ENCODE measurements around the gene GALNT1.

The GALNT1 gene

DNA sequence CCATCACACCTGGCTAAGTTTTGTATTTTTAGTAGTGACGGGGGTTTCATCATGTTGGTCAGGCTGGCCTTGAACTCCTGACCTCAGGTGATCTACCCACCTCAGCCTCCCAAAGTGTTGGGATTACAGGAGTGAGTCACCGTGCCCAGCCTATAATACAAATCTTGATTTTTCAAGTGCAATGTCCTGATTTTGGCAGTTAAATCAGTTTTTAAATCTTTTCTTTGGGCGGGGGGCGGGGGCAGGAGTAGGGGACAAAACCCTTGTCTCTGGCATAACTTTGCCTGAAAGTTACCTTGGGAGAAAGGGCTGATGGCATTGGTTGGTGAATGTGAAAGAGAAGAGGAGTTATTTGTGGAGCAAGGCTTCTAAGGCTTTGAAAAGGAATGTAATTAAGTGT lies 12.3 kb downstream of the GALNT1 start:
- DNase-seq (ENCODE audit: low read depth) = no peak
- no peak overlapping the region for H3K4me3 ChIP-seq (ENCODE audit: low read depth, low read length)
- TF ChIP-seq, protein P1, sequence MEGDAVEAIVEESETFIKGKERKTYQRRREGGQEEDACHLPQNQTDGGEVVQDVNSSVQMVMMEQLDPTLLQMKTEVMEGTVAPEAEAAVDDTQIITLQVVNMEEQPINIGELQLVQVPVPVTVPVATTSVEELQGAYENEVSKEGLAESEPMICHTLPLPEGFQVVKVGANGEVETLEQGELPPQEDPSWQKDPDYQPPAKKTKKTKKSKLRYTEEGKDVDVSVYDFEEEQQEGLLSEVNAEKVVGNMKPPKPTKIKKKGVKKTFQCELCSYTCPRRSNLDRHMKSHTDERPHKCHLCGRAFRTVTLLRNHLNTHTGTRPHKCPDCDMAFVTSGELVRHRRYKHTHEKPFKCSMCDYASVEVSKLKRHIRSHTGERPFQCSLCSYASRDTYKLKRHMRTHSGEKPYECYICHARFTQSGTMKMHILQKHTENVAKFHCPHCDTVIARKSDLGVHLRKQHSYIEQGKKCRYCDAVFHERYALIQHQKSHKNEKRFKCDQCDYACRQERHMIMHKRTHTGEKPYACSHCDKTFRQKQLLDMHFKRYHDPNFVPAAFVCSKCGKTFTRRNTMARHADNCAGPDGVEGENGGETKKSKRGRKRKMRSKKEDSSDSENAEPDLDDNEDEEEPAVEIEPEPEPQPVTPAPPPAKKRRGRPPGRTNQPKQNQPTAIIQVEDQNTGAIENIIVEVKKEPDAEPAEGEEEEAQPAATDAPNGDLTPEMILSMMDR (IDR thresholded peaks at IDR 0.05; ENCODE audit: insufficient read depth, low read depth, low read length, missing control alignments) = no peak

DNA sequence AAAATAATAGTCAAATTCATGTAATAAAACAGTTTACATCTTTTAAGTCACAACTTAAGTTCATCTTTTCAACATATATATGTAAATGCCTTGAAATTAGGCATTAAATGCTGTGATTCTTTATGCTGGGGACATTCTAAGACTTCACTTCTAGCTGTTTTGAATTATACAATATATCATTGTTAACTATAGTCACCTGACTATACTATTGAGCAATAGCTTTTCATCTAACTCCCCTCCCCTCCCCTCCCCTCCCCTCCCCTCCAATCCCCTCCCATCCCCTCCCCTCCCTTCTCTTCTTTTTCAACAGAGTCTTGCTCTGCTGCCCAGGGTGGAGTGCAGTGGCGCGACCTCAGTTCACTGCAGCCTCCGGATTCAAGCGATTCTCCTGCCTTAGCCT lies 16.2 kb downstream of the GALNT1 start:
- DNase-seq (ENCODE audit: low read depth) = no peak
- no peak overlapping the region for H3K4me3 ChIP-seq (ENCODE audit: low read depth, low read length)
- TF ChIP-seq, protein P1 (IDR thresholded peaks at IDR 0.05; ENCODE audit: insufficient read depth, low read depth, low read length, missing control alignments) = no peak

DNA sequence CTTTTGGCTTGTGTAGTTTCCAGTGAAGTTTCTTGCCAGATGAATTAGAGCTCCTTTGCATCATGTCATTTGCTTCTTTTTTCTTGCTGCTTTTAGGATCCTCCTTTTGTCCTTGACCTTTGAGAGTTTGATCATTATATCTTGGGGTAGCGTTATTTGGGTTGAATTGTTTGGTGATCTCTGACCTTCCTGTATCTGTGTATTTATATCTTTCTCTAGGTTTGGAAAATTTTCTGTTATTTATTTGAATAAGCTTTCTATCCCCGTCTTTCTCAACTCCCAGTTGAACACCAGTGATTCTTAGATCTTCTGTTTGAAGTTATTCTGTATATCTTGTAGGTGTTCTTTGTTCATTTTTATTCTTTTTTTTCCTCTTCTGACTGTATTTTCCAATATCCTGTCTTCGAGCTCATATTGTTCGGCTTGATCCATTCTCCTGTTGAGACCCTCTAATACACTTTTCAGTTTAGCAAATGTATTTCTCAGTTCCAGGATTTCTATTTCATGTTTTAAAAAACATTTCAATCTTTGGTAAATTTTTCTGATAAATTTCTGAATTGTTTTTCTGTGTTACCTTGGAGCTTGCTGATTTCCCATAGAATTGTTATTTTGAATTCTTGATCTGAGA lies 20.8 kb downstream of the GALNT1 start:
- H3K4me3 ChIP-seq (ENCODE audit: low read depth, low read length) = no peak overlapping the region
- TF ChIP-seq, protein P1 (IDR thresholded peaks at IDR 0.05; ENCODE audit: insufficient read depth, low read depth, low read length, missing control alignments) = no peak
- DNase-seq (ENCODE audit: low read depth) = no peak

DNA sequence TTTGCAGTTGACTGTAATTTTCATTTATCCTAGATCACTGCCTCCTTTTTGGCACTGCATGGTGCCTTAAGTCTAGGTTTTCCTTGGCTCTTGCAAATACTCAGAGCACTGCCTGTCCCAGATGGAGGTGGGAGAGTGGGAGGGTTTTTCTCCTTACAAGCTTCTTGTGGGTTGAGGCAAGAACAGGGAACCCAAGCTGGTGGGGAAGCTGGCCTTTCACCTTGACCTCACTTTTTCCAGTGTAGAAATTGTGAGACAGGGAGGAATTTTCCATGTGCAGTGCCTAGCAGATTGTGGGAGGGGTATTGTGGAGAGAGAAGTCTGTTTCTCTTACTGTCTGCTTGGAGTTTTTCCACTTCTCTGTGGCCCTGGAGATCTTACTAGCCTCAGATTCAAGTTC lies 21.5 kb downstream of the GALNT1 start:
- no peak overlapping the region for H3K4me3 ChIP-seq (ENCODE audit: low read depth, low read length)
- DNase-seq (ENCODE audit: low read depth) = no peak
- TF ChIP-seq, protein P1 (IDR thresholded peaks at IDR 0.05; ENCODE audit: insufficient read depth, low read depth, low read length, missing control alignments) = no peak

DNA sequence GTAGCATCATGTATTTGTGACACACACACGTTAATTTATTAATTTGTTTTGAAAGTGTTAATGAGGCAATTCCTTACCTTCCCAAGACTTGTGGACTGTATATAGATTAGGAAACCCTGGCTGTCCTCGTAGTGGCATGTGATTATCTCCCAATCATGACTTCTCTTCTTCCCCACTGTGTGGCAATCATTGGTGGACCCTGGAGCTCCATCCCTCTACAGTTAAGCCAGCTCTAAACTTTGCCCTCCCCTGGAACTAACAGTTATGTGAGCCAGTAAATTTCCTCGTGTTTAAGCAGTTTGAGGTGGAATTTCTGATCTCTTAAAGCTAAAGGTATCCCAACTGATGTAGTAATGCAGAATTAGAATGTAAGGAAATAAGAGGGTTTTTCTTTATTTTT lies 22.0 kb downstream of the GALNT1 start:
- no peak for DNase-seq (ENCODE audit: low read depth)
- H3K4me3 ChIP-seq (ENCODE audit: low read depth, low read length) = no peak overlapping the region
- TF ChIP-seq, protein P1 (IDR thresholded peaks at IDR 0.05; ENCODE audit: insufficient read depth, low read depth, low read length, missing control alignments) = no peak

DNA sequence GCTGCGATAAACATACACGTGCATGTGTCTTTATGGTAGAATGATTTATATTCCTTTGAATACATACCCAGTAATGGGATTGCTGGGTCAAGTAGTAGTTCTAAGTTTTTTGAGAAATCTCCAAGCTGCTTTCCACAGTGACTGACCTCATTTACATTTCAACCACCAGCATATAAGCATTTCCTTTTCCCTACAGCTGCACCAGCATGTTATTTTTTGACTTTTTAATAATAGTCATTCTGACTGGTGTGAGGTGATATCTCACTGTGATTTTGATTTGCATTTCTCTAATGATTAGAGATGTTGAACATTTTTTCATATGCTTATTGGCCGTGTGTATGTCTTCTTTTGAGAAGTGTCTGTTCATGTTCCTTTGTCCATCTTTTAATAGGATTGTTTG lies 22.8 kb downstream of the GALNT1 start:
- DNase-seq (ENCODE audit: low read depth) = no peak
- no peak overlapping the region for H3K4me3 ChIP-seq (ENCODE audit: low read depth, low read length)
- TF ChIP-seq, protein P1 (IDR thresholded peaks at IDR 0.05; ENCODE audit: insufficient read depth, low read depth, low read length, missing control alignments) = no peak
